ENCODE measurements around the gene CGB5.
"Not testable (repeated sequence)": the region's sequence is repeated elsewhere in the genome, so short reads cannot be mapped to it uniquely, and the experiment has no call there.

The CGB5 gene

DNA sequence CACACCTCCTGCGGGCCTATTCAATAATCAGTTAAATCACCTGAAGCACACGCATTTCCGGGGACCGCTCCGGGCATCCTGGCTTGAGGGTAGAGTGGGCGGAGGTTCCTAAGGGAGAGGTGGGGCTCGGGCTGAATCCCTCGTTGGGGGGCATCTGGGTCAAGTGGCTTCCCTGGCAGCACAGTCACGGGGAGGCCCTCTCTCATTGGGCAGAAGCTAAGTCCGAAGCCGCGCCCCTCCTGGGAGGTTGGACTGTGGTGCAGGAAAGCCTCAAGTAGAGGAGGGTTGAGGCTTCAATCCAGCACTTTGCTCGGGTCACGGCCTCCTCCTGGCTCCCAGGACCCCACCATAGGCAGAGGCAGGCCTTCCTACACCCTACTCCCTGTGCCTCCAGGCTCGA, at the start of gene CGB5:
CGB5 (plus strand) TSS at position 301 of the 400 bp plus-strand sequence. CDS start 362 bp downstream, outside the sequence.
- DNase-seq (ENCODE audit: low read depth), result not testable (repeated sequence)

DNA sequence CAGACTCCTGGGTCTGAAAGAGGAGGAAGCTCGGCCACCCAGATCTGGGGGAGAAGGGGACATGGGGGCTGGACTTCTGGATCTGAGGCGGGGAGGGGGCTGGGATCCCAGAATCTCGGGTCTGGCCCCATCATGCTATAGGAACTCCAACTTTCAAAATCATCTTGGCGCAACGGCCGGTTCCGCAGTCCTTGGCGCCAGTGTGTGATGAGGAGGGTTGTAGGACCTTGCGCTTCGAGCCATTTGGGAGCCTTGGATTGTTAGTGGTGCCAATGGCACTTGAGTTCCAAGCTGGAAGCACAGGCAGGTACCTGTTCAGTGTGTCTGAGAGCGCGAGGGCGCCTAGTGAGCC, 49.6 kb upstream of the CGB5 start:
- DNase-seq (ENCODE audit: low read depth), result no peak

DNA sequence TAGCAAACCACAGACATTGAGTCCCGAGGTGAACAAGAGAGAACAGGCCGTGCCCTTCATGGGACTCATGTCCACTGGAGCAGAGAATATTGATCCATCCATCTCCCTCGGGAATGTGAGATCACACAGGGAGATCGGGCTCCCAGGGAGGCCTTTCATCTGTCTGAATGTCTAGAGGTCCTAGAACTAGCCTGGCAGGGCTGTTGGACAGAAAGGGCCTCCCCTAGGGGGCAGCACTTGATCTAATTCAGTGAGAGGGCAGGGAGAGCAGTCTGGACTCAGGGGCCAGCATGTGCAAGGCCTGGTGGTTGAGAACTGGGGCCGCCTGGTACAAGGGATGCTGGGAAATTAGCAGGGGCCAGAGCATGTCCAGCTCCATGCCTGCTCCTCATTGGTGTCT, 45.7 kb upstream of the CGB5 start:
- DNase-seq (ENCODE audit: low read depth), result no peak

DNA sequence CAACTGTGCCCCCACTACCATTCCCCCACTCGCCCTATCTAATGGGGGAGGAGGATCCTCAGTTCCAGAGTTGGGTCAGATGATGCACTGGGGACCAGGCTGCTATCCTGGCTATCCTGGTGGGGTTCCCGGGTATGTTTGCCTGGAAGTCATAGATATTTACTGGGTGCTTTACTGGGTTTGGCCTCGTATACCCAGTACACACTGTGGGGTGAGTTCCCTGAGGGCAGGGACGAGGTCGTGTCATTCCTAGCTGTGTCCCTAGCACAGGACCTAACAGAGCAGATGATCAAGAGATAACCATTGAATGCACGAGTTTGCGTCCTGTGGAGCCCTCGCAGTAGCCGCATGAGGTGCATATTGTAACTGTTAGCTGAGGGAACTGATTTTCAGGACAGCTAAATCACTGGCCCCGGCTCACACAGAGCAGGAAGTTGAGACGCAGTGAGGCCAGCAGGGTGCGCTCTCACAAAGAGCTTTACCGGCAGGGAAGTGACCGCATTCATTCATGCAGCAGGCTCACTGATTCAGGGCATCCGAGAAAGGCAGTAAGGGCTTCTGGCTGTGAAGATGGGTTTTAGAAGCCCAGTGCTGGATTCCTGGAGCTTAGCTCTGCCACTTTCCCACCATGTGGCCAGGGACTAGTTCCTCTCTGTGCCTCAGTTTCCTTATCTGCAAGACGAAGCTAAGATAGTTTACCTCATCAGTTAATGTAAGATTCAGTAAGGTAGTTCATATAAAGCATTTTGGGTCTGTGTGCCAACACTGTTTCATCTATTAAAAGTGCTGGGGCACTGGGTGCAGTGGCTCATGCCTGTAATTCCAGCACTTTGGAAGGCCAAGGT, 43.9 kb upstream of the CGB5 start:
- DNase-seq (ENCODE audit: low read depth), result peak; percentile 34

DNA sequence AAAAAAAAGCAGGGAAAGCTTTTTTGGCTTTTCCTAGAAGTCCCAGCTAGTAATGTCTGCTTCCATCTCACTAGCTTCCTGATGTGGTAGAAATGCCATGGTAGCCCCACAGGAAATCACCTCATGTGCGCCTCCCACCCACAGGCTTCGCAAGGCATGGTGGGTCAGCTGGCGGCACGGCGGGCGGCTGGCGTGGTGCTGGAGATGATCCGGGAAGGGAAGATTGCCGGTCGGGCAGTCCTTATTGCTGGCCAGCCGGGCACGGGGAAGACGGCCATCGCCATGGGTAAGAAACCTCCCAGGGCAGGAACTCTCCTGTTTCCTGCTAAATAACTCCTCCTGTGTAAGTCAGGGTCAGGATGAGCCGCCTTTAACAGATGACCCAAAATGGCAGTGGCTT, 39.5 kb upstream of the CGB5 start:
- no peak for DNase-seq (ENCODE audit: low read depth)

DNA sequence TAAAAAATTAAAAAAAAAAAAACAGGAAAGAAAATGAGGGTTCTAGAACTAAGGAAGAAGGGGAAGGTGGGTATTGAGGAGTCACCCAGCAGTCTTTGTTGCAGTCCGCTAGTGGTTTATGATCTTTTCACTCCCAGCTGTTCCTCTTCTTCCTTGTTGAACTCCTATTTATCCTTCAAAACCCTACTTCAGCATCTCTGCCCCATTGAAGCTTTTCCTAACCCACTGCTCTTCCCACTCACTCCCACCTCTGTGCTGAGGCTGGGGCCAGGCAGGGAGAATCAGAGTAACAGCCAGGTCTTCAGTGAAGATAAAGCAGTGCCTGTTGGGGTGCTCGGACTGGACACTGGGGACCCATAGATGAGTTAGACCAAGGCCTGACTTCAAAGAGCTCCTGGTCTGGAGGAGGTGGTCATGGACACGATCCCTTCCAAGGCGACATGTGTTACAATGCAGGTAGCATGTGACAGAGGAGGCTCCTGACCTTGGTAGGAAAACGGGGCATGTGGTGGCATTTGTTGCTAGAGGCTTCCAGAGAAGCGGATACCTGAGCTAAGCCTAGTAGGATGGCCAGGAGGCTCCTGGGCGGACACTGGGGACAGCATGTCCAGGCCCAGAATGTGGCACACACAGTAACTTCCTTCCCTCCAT, 38.6 kb upstream of the CGB5 start:
- no peak for DNase-seq (ENCODE audit: low read depth)

DNA sequence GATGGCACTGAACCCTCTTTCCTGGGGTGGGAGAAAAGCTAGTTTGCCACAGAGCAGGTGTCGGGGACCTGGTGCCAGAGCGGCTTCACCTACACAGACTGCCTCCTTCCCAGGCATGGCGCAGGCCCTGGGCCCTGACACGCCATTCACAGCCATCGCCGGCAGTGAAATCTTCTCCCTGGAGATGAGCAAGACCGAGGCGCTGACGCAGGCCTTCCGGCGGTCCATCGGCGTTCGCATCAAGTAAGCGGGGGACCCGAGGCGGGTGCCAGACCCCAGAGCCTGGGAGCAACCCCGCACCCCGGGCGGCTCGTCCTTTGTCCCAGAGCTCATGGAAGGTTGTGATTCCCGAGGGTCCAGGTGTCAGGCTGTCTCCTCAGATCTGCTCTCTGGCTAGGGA, 36.7 kb upstream of the CGB5 start:
- no peak for DNase-seq (ENCODE audit: low read depth)

DNA sequence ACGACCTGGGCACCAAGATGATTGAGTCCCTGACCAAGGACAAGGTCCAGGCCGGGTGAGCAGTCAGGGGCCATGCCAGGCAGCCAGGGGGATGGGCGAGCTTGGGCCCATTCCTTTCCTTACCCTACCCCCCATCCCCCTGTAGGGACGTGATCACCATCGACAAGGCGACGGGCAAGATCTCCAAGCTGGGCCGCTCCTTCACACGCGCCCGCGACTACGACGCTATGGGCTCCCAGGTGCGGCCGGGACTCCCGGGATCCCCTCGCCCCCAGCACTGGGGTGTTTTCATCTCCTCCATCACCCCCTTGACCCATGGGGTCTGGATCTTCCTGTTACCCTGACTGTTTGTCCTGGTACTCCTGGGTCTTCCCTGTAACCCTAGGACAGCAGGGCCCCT, 33.8 kb upstream of the CGB5 start:
- no peak for DNase-seq (ENCODE audit: low read depth)

DNA sequence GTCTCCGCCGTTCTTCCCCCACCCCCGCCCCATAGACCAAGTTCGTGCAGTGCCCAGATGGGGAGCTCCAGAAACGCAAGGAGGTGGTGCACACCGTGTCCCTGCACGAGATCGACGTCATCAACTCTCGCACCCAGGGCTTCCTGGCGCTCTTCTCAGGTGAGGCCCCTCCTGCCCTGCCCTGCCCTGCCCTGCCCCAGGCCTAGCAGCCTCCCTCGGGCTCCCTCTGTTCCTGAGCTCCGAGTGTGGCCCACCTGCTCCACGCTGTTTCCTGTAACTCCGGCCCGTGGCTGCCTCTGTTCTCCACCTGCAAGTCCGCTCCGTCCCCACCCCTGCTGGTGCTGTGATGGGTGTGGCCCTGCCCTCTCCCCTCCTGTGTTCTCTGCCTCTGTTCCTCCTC, 33.2 kb upstream of the CGB5 start:
- DNase-seq (ENCODE audit: low read depth), result no peak

DNA sequence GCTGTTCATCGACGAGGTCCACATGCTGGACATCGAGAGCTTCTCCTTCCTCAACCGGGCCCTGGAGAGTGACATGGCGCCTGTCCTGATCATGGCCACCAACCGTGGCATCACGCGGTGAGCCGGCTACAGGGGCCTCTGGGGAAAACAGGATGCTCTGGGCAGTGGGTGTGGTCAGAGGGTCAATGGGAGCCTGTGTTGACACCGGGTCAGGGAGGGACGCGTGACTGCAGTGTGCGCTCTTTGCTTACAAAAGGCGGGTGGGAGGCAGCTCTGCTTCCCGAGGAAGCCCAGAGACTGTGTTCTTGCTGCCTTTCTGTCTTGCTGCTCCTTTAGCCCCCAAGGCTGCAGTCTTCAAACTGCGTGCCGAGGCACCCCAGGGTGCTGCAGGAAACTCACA, 32.5 kb upstream of the CGB5 start:
- no peak for DNase-seq (ENCODE audit: low read depth)

DNA sequence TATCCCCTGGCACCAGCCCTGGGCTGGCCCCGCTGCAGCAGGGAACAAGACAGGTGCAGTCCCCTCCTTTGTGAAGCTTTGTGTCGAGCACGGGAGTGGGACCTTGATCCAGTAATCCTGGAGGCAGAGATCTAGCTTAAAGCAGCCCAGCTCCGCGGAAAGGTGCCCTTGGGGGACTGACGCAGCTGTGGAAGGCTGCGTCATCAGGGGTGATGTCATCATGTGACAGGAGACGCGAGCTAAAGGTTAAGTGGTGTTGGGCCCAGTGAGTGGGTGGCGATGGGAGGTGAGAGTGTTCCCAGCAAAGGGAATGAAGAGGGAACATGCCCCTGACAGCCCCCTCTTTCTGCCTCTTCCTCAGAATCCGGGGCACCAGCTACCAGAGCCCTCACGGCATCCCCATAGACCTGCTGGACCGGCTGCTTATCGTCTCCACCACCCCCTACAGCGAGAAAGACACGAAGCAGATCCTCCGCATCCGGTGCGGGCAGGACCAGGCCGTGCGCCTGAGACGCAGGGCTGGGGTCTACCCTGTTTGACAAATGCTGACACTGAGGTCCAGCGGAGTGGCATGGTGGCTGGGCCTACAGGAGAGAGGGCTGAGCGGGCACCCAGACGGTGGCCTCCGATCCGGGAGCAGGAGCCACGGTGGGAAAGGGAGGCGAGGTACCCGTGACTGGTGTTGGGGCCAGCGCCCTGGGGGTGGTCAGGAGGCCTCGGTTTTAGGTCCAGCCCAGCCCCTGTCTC, 29.4 kb upstream of the CGB5 start:
- no peak for DNase-seq (ENCODE audit: low read depth)

DNA sequence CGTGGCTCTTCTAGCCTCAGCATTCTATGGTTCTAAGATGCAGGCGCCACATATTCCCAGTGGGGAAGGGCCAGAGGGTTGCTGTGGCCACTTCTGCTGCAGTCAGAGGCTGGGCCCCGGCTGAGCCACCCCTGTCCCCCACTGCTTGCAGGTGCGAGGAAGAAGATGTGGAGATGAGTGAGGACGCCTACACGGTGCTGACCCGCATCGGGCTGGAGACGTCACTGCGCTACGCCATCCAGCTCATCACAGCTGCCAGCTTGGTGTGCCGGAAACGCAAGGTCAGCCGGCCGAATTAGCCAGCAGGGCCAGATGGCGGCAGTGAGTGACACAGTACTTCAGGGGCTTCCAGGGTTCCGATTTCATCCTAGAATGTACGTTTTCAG, 28.8 kb upstream of the CGB5 start:
- no peak for DNase-seq (ENCODE audit: low read depth)

DNA sequence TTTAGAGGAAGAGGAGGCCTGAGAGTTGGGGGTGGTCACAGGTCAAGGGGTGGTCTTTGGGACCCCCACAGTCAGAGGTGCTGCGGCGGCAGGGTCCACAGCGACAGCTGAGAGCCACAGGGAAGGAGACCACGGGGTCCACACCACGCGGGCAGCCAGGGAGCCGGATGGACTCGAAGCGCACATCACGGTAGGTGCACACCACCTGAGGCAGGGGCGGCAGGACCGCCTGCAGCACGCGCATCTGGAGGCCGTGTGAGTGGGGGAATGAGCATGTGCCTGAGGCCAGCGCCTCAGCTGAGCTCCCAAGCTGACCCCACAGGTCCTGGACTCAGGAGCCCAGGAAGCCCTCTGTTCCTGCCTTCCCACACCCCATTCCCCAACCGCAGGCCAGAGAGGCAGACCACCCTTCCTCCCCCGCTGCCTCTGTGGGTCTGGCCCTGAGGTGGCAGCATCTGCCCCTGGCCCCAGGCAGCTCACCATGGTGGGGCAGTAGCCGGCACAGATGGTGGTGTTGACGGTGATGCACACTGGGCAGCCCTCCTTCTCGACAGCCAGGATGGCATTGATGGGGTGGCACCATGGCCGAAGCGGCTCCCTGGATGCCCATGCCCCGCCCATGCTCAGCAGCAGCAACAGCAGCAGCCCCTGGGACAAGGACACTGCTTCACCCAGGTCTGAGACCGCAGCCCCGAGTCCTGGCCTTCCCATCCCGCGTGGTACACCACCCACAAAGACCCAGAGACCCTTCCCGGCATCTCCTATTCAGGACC, 27.4 kb upstream of the CGB5 start:
- DNase-seq (ENCODE audit: low read depth), result no peak

DNA sequence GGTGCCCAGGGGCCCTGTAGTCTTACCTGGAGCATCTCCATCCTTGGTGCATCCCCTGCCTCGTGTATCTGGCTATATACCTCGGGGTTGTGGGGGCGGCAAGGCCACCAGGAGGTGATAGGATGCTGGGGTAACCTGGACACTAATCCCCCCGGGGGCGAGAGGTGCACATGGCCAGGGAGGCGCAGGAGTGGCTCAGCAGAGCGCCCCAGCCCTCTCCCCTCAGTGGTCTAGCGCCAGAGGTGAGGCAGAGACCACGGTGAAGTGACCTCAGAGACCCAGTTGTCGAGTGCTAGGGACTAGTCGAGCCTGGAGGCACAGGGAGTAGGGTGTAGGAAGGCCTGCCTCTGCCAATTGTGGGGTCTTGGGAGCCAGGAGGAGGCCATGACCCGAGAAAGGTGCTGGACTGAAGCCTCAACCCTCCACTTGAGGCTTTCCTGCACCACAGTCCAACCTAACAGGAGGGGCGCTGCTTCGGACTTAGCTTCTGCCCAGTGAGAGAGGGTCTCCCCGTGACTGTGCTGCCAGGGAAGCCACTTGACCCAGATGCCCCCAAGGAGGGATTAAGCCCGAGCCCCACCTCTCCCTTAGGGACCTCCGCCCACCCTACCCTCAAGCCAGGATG, 26.5 kb upstream of the CGB5 start, which contains the start of gene LHB:
LHB (minus strand) TSS at position 51 of the 625 bp plus-strand sequence; CDS start at position 41, 10 bp downstream.
- no peak for DNase-seq (ENCODE audit: low read depth)

DNA sequence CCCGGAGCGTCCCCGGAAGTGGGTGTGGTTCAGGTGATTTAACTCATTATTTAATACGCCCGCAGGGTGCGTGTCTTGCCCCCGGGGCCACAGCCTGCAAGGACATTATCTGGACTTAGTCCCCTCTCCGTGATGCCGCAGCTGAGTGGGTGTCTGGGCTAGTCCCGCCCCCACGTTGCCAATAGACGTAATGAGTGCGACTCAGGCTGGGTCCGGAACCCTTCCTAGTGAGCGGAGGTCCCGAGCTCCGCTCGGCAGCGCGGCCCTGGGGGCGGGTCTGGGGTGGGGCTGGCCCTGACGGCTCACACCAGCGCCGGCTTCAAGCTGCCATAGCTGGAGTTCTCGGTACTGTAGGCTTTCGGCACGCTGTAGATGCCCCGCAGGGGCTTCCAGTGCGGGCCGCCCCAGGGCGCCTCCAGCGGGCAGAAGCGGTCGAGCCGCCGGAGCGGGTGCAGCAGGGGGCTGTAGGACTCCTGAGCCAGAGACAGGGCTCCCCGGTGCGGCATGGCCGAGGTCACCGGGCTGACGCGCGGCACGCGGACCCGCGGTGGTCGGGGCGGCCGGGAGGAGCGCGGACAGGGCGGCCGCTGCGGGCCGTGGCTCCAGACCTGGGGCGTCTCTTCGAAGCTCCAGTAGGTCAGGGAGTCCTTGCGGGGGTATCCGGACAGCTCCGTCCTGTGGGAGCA, 25.8 kb upstream of the CGB5 start:
- peak; percentile 51 for DNase-seq (ENCODE audit: low read depth)

DNA sequence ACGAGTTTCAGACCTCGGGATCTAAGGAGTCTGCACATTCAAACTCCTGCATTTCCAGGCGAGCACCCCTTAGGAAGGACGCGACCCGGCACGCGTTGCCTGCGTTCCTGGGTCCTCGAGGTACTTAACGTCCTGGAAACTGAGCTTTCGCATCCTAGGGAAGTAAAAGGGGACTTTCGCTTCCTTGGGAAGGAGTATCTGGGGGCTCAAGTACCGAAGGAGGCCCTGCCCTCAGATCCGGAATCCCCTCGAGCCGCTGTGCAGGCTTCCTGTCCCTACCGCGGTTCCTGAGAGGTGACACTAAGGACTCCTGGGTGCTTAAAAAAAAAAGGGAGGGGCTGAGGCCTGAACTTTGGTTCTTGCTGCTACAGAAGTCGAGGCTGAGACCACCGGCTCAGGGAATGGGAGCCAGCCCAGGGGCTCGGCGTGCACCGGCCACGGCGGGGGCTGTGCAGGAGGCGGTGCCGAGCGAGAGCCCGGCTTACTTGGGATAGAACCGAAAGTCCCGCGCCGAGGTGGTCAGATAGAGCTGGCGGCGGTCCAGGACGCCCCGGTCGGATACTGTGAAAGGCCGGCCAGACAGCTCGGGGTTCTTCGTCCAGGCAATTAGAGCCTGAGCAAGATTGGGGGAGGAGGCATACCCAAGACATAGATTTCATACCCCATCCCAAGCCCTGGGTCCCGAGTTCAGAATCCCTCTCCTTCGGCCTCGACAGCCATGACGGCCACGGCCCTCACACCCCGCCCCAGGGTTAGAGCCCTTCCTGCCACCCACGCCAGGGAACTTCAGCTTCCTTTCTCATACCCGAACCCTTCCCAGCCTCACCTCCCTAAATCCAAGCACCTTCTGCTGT, 25.0 kb upstream of the CGB5 start:
- DNase-seq (ENCODE audit: low read depth), result not testable (repeated sequence)

DNA sequence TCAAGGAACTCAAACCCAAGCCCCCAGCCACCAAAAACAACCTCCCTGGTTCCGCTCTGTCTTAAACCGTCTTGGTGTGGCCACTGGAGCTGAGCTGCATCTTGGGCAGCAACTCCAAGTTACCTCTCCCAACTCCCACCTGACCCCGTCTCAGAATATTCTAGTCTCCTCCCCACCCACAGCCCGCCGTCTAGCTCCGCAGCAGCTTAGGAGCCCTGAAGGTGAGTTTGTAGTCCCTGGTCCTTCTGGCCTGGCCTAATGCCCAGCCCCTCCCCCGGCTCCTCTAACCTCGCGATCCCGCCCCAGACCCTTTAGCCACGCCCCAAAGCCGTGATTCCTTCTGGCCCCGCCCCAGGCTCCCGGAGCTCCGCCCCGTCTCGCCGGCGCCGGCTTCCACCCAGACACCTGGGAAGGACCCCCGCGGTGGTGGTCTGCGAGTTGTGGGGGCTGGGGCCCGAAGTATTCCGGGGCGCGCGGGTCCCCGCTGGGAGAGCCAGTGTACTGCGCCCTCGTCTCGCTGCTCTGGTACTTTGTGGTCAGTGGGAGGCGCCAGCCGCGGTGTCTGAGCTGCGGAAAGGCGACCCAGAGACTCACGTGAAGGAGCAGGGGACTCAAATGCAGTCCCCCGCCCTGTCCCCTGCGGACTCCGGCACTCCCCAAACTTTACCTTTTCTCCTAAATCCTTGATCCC, 24.3 kb upstream of the CGB5 start:
- peak; percentile 36 for DNase-seq (ENCODE audit: low read depth)

DNA sequence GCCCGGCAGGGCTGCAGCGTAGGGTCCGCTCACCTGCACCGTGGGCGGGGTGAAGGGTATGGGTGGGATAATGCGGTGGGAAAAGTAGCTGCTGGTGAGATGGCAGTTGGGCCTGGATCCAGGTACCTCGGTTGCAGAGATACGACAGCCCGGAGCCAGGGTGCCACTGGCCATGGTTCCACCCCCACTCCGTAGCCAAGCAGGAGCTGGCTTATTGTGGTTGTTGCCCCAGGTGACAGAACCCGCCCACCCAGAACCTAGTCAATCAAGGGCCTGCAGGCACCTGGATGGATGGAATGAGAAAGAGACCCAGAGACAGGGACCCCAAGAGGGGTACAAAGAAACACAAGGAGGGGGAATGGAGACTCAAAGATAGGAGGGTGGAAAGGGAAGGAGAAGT, 23.3 kb upstream of the CGB5 start:
- no peak for DNase-seq (ENCODE audit: low read depth)

Data from T-helper 22 cell (primary cell).